ENCODE data around the gene XPNPEP1.

XPNPEP1 gene

GRCh38 chr10:109946680-109947079, 23.4 kb upstream of the XPNPEP1 start:
- Histone ChIP-seq H3K9me3 (ENCODE audit: control insufficient read depth, low read length) (no peaks in the 10 kb centered on the region), H3K27ac (ENCODE audit: low read depth, low read length, severe bottlenecking) (no peak overlapping the region), H3K4me3 (ENCODE audit: extremely low read depth, insufficient read depth, low read length, poor library complexity, severe bottlenecking) (no peak overlapping the region), H3K4me1 (ENCODE audit: control insufficient read depth, insufficient read depth, low read length, poor library complexity, severe bottlenecking) (no peaks in the 10 kb centered on the region), H3K36me3 (ENCODE audit: control insufficient read depth, insufficient read depth, low read length) (no peaks in the 10 kb centered on the region)
- 50 to 93% methylated on average over 1 to 3 of the region's 3 CpGs for WGBS, 2 experiments (ENCODE audit: insufficient coverage in 2 of 2)

DNA sequence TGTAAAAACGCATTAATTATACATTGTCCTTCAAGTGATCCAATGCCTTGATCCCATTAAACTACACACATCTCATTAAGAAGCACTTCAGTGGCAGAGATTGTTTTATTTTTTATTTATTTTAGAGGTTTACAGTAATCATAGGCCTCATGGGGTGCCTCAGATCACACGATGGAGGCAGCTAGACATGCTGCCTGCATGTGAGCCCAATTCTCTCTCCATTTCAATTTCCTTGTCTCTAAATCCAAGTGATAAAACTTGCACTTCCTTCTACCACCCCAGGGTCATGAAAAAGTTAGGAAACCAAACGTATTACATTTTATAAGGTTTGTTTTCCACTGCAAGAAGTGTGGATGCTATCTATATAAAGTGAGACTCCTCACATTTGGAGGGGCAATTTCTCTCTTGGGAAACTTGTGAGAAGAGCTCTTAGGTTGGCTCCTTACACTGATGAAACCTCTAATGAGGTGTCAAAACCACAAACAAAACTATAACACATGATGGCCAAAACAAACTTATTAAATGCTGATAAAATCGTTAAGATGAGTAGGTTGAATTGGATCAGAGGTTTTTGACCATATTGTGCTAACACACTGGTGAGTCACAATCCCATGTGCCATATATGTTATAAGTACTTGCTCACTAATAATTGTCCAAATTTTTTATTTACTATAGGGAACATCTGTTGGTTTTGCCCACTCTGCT, 22.3 kb upstream of the XPNPEP1 start:
- Histone ChIP-seq H3K9me3 (ENCODE audit: control insufficient read depth, low read length) (no peaks in the 10 kb centered on the region), H3K27ac (ENCODE audit: low read depth, low read length, severe bottlenecking) (no peak overlapping the region), H3K36me3 (ENCODE audit: control insufficient read depth, insufficient read depth, low read length) (no peaks in the 10 kb centered on the region), H3K4me1 (ENCODE audit: control insufficient read depth, insufficient read depth, low read length, poor library complexity, severe bottlenecking) (no peaks in the 10 kb centered on the region), H3K4me3 (ENCODE audit: extremely low read depth, insufficient read depth, low read length, poor library complexity, severe bottlenecking) (no peak overlapping the region)
- WGBS, 2 experiments (ENCODE audit: insufficient coverage in 2 of 2): 80% methylated on average over 1 of the region's 4 CpGs; no CpG with 5 or more reads in 1 of the 2 experiments

GRCh38 chr10:109944613-109945012, 21.3 kb upstream of the XPNPEP1 start:
- no CpG with 5 or more reads among the region's 1 CpG for WGBS, 2 experiments (ENCODE audit: insufficient coverage in 2 of 2)
- Histone ChIP-seq H3K4me3 (ENCODE audit: extremely low read depth, insufficient read depth, low read length, poor library complexity, severe bottlenecking) (no peak overlapping the region), H3K4me1 (ENCODE audit: control insufficient read depth, insufficient read depth, low read length, poor library complexity, severe bottlenecking) (no peaks in the 10 kb centered on the region), H3K36me3 (ENCODE audit: control insufficient read depth, insufficient read depth, low read length) (no peaks in the 10 kb centered on the region), H3K9me3 (ENCODE audit: control insufficient read depth, low read length) (no peaks in the 10 kb centered on the region), H3K27ac (ENCODE audit: low read depth, low read length, severe bottlenecking) (no peak overlapping the region)

- H3K9me3 ChIP-seq (ENCODE audit: control insufficient read depth, low read length): no peaks in the 10 kb centered on the region
- 83% methylated on average over 2 of the region's 4 CpGs; no CpG with 5 or more reads in 1 of the 2 experiments for WGBS, 2 experiments (ENCODE audit: insufficient coverage in 2 of 2)
- no peak overlapping the region for H3K27ac ChIP-seq (ENCODE audit: low read depth, low read length, severe bottlenecking)
- no peak overlapping the region for H3K4me3 ChIP-seq (ENCODE audit: extremely low read depth, insufficient read depth, low read length, poor library complexity, severe bottlenecking)
- H3K4me1 ChIP-seq (ENCODE audit: control insufficient read depth, insufficient read depth, low read length, poor library complexity, severe bottlenecking): no peaks in the 10 kb centered on the region
- no peaks in the 10 kb centered on the region for H3K36me3 ChIP-seq (ENCODE audit: control insufficient read depth, insufficient read depth, low read length)
These were observed 18.0 kb upstream of the XPNPEP1 start for GRCh38 chr10:109941236-109941862.

GRCh38 chr10:109940553-109940952, 17.2 kb upstream of the XPNPEP1 start:
- Histone ChIP-seq H3K4me1 (ENCODE audit: control insufficient read depth, insufficient read depth, low read length, poor library complexity, severe bottlenecking) (no peaks in the 10 kb centered on the region), H3K36me3 (ENCODE audit: control insufficient read depth, insufficient read depth, low read length) (no peaks in the 10 kb centered on the region), H3K9me3 (ENCODE audit: control insufficient read depth, low read length) (no peaks in the 10 kb centered on the region), H3K27ac (ENCODE audit: low read depth, low read length, severe bottlenecking) (no peak overlapping the region), H3K4me3 (ENCODE audit: extremely low read depth, insufficient read depth, low read length, poor library complexity, severe bottlenecking) (no peak overlapping the region)
- WGBS, 2 experiments (ENCODE audit: insufficient coverage in 2 of 2): 100% methylated on average over 1 to 2 of the region's 3 CpGs

- Histone ChIP-seq H3K36me3 (ENCODE audit: control insufficient read depth, insufficient read depth, low read length) (no peaks in the 10 kb centered on the region), H3K4me3 (ENCODE audit: extremely low read depth, insufficient read depth, low read length, poor library complexity, severe bottlenecking) (no peak overlapping the region), H3K4me1 (ENCODE audit: control insufficient read depth, insufficient read depth, low read length, poor library complexity, severe bottlenecking) (peaks cover under 1% of the 10 kb centered on the region), H3K27ac (ENCODE audit: low read depth, low read length, severe bottlenecking) (no peak overlapping the region), H3K9me3 (ENCODE audit: control insufficient read depth, low read length) (no peaks in the 10 kb centered on the region)
- 100% methylated on average over 1 of the region's 1 CpG; no CpG with 5 or more reads in 1 of the 2 experiments for WGBS, 2 experiments (ENCODE audit: insufficient coverage in 2 of 2)
These were observed 16.8 kb upstream of the XPNPEP1 start for GRCh38 chr10:109940117-109940516.

- peaks cover 5% of the 10 kb centered on the region for H3K4me1 ChIP-seq (ENCODE audit: control insufficient read depth, insufficient read depth, low read length, poor library complexity, severe bottlenecking)
- H3K27ac ChIP-seq (ENCODE audit: low read depth, low read length, severe bottlenecking): no peak overlapping the region
- 100% methylated on average over 1 of the region's 3 CpGs for WGBS, 2 experiments (ENCODE audit: insufficient coverage in 2 of 2)
These were observed 16.1 kb upstream of the XPNPEP1 start for GRCh38 chr10:109939315-109939961.

GRCh38 chr10:109937460-109938065, 14.3 kb upstream of the XPNPEP1 start:
- no peak overlapping the region for H3K27ac ChIP-seq (ENCODE audit: low read depth, low read length, severe bottlenecking)
- H3K4me1 ChIP-seq (ENCODE audit: control insufficient read depth, insufficient read depth, low read length, poor library complexity, severe bottlenecking): peaks cover 5% of the 10 kb centered on the region
- no peaks in the 10 kb centered on the region for H3K36me3 ChIP-seq (ENCODE audit: control insufficient read depth, insufficient read depth, low read length)
- no peaks in the 10 kb centered on the region for H3K9me3 ChIP-seq (ENCODE audit: control insufficient read depth, low read length)
- no peak overlapping the region for H3K4me3 ChIP-seq (ENCODE audit: extremely low read depth, insufficient read depth, low read length, poor library complexity, severe bottlenecking)
- WGBS, 2 experiments (ENCODE audit: insufficient coverage in 2 of 2): 91 to 92% methylated on average over 4 to 6 of the region's 6 CpGs

More at GRCh38 chr10:109939315-109939961, 16.1 kb upstream of the XPNPEP1 start:
- Histone ChIP-seq H3K36me3 (ENCODE audit: control insufficient read depth, insufficient read depth, low read length) (no peaks in the 10 kb centered on the region), H3K4me3 (ENCODE audit: extremely low read depth, insufficient read depth, low read length, poor library complexity, severe bottlenecking) (no peak overlapping the region), H3K9me3 (ENCODE audit: control insufficient read depth, low read length) (no peaks in the 10 kb centered on the region)

DNA sequence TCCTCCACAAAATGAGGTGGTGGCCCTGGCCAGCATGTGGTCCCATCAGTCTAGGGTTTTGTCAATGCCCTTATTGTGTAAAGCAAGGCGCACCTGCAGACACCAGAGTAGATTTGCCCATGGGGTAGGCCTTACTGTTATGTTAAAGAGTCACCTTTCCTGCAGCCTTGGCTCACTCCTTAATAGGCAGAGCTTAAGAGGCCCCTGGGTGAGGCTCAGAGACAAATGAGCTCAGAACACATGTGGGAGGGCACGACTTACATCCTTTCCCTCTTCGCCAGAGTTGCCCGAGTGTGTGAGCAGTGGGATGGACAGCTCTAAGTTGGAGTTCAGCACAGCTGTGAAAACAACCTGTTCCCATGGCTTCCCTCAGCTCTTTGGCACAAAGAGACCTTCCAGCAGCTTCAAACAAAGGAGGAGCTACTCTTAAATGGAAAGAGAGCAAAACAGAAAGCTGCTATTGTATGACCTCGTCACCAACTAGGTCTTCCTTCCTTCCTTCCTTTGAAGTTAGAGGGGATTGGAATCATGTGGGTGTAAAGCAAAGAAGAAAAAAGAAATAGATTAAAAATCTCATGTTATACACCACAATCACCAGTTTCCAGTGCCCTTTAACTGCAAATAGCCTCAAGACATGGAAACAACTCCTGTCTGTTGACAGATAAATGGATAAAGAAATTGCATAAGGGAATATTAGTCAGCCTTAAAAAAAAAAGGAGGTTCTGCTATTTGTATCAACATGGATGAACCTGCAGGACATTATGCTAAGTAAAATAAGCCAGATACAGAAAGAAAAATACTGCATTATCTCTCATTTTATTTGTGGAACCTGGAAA, 11.9 kb upstream of the XPNPEP1 start:
- Histone ChIP-seq H3K27ac (ENCODE audit: low read depth, low read length, severe bottlenecking) (peak overlapping the region; percentile 33), H3K4me3 (ENCODE audit: extremely low read depth, insufficient read depth, low read length, poor library complexity, severe bottlenecking) (no peak overlapping the region), H3K9me3 (ENCODE audit: control insufficient read depth, low read length) (no peaks in the 10 kb centered on the region), H3K4me1 (ENCODE audit: control insufficient read depth, insufficient read depth, low read length, poor library complexity, severe bottlenecking) (peaks cover 5% of the 10 kb centered on the region), H3K36me3 (ENCODE audit: control insufficient read depth, insufficient read depth, low read length) (no peaks in the 10 kb centered on the region)
- 11 to 29% methylated on average over 2 to 4 of the region's 5 CpGs for WGBS, 2 experiments (ENCODE audit: insufficient coverage in 2 of 2)

DNA sequence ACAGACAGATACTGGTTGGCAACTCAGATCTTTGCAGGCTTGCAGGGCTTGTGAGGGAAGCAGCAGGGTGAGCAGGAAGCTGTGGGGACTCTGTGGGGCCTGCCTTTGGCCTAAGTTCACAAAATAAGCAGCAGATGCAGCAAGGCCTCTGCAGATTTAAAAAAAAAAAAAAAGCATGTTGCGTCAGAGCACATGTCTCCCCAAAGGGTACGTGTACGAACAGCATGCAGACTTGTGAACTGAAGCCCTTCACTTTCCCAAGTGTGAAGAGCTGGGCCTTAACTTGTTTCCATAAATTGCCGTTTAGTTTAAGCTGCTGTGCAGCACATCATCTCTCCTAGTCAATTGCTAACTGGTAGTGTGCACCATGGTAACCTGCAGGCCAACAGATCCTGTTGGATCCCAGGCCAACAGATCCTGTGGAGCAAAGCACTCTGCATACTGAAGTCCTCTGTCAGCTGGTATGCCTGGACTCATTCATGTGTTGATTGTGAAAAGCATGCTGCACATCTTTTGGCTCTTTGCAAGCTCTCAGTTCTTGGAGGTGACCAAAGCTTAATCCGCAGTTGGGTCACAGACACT, 10.8 kb upstream of the XPNPEP1 start:
- no peaks in the 10 kb centered on the region for H3K36me3 ChIP-seq (ENCODE audit: control insufficient read depth, insufficient read depth, low read length)
- H3K4me3 ChIP-seq (ENCODE audit: extremely low read depth, insufficient read depth, low read length, poor library complexity, severe bottlenecking): no peak overlapping the region
- no peak overlapping the region for H3K27ac ChIP-seq (ENCODE audit: low read depth, low read length, severe bottlenecking)
- peaks cover 5% of the 10 kb centered on the region for H3K4me1 ChIP-seq (ENCODE audit: control insufficient read depth, insufficient read depth, low read length, poor library complexity, severe bottlenecking)
- WGBS, 2 experiments (ENCODE audit: insufficient coverage in 2 of 2): 93 to 97% methylated on average over 4 to 5 of the region's 5 CpGs
- no peaks in the 10 kb centered on the region for H3K9me3 ChIP-seq (ENCODE audit: control insufficient read depth, low read length)
